ENCODE data around the gene MID1IP1.

- TF ChIP-seq, protein P1, sequence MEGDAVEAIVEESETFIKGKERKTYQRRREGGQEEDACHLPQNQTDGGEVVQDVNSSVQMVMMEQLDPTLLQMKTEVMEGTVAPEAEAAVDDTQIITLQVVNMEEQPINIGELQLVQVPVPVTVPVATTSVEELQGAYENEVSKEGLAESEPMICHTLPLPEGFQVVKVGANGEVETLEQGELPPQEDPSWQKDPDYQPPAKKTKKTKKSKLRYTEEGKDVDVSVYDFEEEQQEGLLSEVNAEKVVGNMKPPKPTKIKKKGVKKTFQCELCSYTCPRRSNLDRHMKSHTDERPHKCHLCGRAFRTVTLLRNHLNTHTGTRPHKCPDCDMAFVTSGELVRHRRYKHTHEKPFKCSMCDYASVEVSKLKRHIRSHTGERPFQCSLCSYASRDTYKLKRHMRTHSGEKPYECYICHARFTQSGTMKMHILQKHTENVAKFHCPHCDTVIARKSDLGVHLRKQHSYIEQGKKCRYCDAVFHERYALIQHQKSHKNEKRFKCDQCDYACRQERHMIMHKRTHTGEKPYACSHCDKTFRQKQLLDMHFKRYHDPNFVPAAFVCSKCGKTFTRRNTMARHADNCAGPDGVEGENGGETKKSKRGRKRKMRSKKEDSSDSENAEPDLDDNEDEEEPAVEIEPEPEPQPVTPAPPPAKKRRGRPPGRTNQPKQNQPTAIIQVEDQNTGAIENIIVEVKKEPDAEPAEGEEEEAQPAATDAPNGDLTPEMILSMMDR (IDR thresholded peaks at IDR 0.05) = no peak
- TF ChIP-seq ZFX (IDR thresholded peaks at IDR 0.05; ENCODE audit: borderline replicate concordance) = no peak
These were observed 15.9 kb downstream of the MID1IP1 start for GRCh38 chrX:38817004-38817703.
